PC-9 (cell line): ENCODE data around the gene WDFY3. TPM values are rescaled to one million over a fixed set of nuclear protein-coding genes. Genes with fewer than 3 reads are reported as not detected.
A peak's percentile ranks its signal among the peaks of the same experiment; 100 is the strongest.

ENCODE experiments used
- BruUV-seq: library from RNA; stranded (reverse); fragments of 400-500 nt; replicated peaks from 2 replicates; lab custom pipeline; 2021; lab: Mats Ljungman, UMichigan
- CTCF ChIA-PET: fragments of 300-600 bp; sonication (Branson Sonifier 250); formaldehyde crosslinking; loops from one replicate; lab custom pipeline; 2022; ENCODE audit warnings: antibody characterized with exemption; lab: Charles Lee
- POLR2A ChIA-PET: fragments of 300-600 bp; sonication (Branson Sonifier 250); formaldehyde crosslinking; loops from one replicate; lab custom pipeline; 2022; ENCODE audit warnings: antibody characterized with exemption; ENCODE audit not compliant: unreplicated experiment; lab: Charles Lee
- DNase-seq, 2 experiments: peaks; one replicate each; pipeline versions ENCODE4 v3.0.0 to v3.0.0-alpha.2; 2015 to 2022; ENCODE audit warnings: mixed read lengths in 1 of 2
- H2AFZ ChIP-seq: fragments of 200-600 bp; sonication (generic); 2 replicates; pipeline ENCODE4 v1.8.1; 2017; ENCODE audit warnings: antibody characterized with exemption
- H3F3A ChIP-seq: fragments of 200-600 bp; sonication (generic); 2 replicates; pipeline ENCODE4 v1.8.1; 2017; ENCODE audit warnings: antibody characterized with exemption, mild to moderate bottlenecking, low read depth; ENCODE audit not compliant: insufficient read depth
- H3K27ac ChIP-seq: fragments of 200-600 bp; sonication (generic); 2 replicates; pipeline ENCODE4 v1.6.1; 2016; ENCODE audit warnings: mixed run types
- H3K27me3 ChIP-seq: fragments of 200-600 bp; sonication (generic); 2 replicates; pipeline ENCODE4 v1.6.1; 2016; ENCODE audit warnings: low read depth, mixed run types; ENCODE audit not compliant: insufficient read depth
- H3K36me3 ChIP-seq: fragments of 200-600 bp; sonication (generic); 2 replicates; pipeline ENCODE4 v1.6.1; 2016; ENCODE audit warnings: low read depth, mixed run types
- H3K4me1 ChIP-seq: fragments of 200-600 bp; sonication (generic); replicated peaks from 2 replicates; pipeline ENCODE4 v1.6.1; 2016; ENCODE audit warnings: mixed run types; ENCODE audit not compliant: insufficient read depth
- H3K4me2 ChIP-seq: fragments of 200-600 bp; sonication (generic); 2 replicates; pipeline ENCODE4 v1.6.1; 2017; ENCODE audit warnings: mixed run types
- H3K4me3 ChIP-seq: fragments of 200-600 bp; sonication (generic); 2 replicates; pipeline ENCODE4 v1.6.1; 2016; ENCODE audit warnings: mixed run types
- H3K79me2 ChIP-seq: fragments of 200-600 bp; sonication (generic); 2 replicates; pipeline ENCODE4 v1.6.1; 2017; ENCODE audit warnings: low read depth, mixed run types
- H3K9me2 ChIP-seq: fragments of 200-600 bp; sonication (generic); 2 replicates; pipeline ENCODE4 v1.8.1; 2017; ENCODE audit warnings: mild to moderate bottlenecking; ENCODE audit not compliant: insufficient read depth
- H3K9me3 ChIP-seq: fragments of 200-600 bp; sonication (generic); 2 replicates; pipeline ENCODE4 v1.8.1; 2016; ENCODE audit warnings: low read depth; ENCODE audit not compliant: insufficient read depth
- H4K20me1 ChIP-seq: fragments of 200-600 bp; sonication (generic); 2 replicates; pipeline ENCODE4 v1.8.1; 2017; ENCODE audit not compliant: insufficient read depth
- EZH2 ChIP-seq: fragments of 200-600 bp; sonication (generic); IDR thresholded peaks from 2 replicates; pipeline ENCODE4 v1.8.0; 2017; ENCODE audit warnings: antibody characterized with exemption, low read depth
- intact Hi-C: fragments of 100-400 bp; cut with micrococcal nuclease; formaldehyde crosslinking; loops from one replicate; pipeline ENCODE4 v1.10.0; 2022; ENCODE audit not compliant: unreplicated experiment
- total RNA-seq: library from RNA; stranded (reverse); gene quantifications from 2 replicates; pipeline ENCODE4 v1.2.3, GENCODE V29; 2021
- TF ChIP-seq, protein P1 (sequence below): fragments of 200-600 bp; sonication (generic); conservative IDR thresholded peaks from 2 replicates; pipeline ENCODE4 v1.6.1; 2017; ENCODE audit warnings: mixed run types, antibody characterized with exemption, mild to moderate bottlenecking, moderate library complexity

Gene WDFY3
- total RNA-seq, 1 experiment from 2014 or later, result 35.4 TPM

DNA sequence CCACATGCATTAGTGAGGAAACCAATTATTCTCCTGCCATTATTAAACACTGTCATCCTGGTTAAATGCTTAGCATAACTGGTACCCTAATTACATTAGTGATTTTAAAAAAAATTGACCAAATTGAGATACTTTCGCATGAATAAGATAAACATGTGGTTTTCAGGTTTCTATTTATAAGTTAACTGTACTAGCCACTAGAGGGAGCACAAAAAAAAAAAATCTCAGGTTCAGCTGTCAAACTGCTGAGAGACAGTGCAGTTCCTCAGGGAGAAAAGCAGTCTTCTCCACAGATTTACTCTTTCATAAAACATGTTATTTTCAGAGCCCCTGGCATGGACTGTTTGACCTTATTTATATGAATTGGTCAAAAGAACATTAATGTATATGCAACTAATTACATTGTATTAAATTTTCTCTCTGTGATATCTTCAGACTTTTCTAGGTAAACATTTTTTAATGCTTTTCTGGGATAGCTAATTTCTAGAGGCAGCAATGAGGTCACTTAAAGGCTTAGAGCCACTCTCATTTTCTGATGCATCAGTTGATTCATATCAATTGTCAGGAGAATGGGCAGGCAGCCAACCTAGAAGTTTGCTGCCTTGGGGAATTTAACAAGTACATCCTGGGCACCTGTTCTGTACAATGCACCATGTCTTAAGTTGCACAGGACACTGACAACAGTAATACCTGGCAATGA is 216.1 kb downstream of the WDFY3 start:
- no peak for DNase-seq
- Histone ChIP-seq H3K9me2 (no peaks in the 10 kb centered on the region), H3K27me3 (no peaks in the 10 kb centered on the region), H3K4me3 (no peak overlapping the region), H4K20me1 (no peaks in the 10 kb centered on the region), H3F3A (no peaks in the 10 kb centered on the region; the same call in 1 of the 2 replicates), H3K27ac (no peak overlapping the region), H3K4me2 (no peak overlapping the region), H3K4me1 (no peaks in the 10 kb centered on the region), H3K36me3 (no peaks in the 10 kb centered on the region), H3K79me2 (no peaks in the 10 kb centered on the region), H2AFZ (no peak overlapping the region), H3K9me3 (no peaks in the 10 kb centered on the region)
- TF ChIP-seq, protein P1, sequence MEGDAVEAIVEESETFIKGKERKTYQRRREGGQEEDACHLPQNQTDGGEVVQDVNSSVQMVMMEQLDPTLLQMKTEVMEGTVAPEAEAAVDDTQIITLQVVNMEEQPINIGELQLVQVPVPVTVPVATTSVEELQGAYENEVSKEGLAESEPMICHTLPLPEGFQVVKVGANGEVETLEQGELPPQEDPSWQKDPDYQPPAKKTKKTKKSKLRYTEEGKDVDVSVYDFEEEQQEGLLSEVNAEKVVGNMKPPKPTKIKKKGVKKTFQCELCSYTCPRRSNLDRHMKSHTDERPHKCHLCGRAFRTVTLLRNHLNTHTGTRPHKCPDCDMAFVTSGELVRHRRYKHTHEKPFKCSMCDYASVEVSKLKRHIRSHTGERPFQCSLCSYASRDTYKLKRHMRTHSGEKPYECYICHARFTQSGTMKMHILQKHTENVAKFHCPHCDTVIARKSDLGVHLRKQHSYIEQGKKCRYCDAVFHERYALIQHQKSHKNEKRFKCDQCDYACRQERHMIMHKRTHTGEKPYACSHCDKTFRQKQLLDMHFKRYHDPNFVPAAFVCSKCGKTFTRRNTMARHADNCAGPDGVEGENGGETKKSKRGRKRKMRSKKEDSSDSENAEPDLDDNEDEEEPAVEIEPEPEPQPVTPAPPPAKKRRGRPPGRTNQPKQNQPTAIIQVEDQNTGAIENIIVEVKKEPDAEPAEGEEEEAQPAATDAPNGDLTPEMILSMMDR, result peak; percentile 74
- no peak for TF ChIP-seq EZH2
- no TSS peak for BruUV-seq
- intact Hi-C loops, result loop anchor here (1.0 kb wide), 1 partner anchor 221 kb away; no protein-coding TSS in a partner anchor
- CTCF ChIA-PET, result interaction anchor here (0.6 to 1.0 kb wide), 2 partner anchors 217 to 579 kb away, joined by 3 to 10 read pairs; no protein-coding TSS in a partner anchor
- POLR2A ChIA-PET, result no interaction called here

DNA sequence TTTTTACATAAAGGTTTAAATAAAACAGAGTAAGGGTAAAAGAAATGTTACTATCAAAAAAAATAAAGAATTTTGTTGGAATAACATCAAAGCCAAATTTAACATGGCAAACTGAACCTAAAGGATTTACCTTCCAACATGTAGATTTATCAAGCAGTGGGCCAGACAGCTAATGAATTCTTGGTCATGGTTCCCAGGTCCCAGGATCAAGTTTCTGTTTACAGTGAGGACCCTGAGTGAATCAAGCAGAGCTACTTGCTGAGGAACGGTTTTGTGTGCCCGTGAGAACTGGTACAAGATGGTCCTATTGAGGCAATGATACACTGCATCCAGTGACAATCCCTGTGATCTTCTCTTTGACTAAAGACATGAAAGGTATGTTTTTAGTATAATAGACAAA is 226.4 kb downstream of the WDFY3 start:
- no peak overlapping the region for H3K4me3 ChIP-seq
- intact Hi-C loops, result no loop called here
- DNase-seq, result no peak
- no peaks in the 10 kb centered on the region for H3K27me3 ChIP-seq
- TF ChIP-seq, protein P1, result no peak
- TF ChIP-seq EZH2, result no peak
- no peaks in the 10 kb centered on the region for H3K79me2 ChIP-seq
- no peaks in the 10 kb centered on the region for H3K36me3 ChIP-seq
- no peaks in the 10 kb centered on the region for H3K4me1 ChIP-seq
- no peak overlapping the region for H2AFZ ChIP-seq
- no peaks in the 10 kb centered on the region for H4K20me1 ChIP-seq
- no peaks in the 10 kb centered on the region for H3K9me3 ChIP-seq
- H3K27ac ChIP-seq, result no peak overlapping the region
- H3K9me2 ChIP-seq, result no peaks in the 10 kb centered on the region
- no TSS peak for BruUV-seq
- CTCF ChIA-PET, result no interaction called here
- H3K4me2 ChIP-seq, result no peak overlapping the region
- POLR2A ChIA-PET, result no interaction called here
- H3F3A ChIP-seq, result no peaks in the 10 kb centered on the region

DNA sequence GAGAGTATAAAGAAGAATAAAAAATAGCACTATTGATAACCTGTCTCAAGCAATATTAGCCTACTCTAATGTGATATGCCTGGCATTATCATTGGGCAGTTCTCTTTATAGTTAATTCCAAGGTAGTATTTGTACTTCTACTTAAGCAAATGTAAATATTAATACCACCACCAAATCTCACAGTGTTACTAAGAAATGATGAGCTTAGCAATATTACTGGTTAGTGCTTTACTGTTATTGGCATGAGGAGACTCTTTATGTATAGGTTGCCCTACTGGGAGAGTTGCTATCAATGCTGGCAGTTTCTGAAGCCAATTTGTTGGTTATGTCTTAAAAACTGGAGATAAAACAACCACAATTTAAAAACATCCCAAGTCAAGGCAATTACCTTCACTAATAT is 227.9 kb downstream of the WDFY3 start:
- Histone ChIP-seq H3K9me3 (no peaks in the 10 kb centered on the region), H3K27me3 (no peaks in the 10 kb centered on the region), H3K4me2 (no peak overlapping the region), H4K20me1 (no peaks in the 10 kb centered on the region), H3K36me3 (no peaks in the 10 kb centered on the region), H3K4me3 (no peak overlapping the region), H3K4me1 (no peaks in the 10 kb centered on the region), H3K79me2 (no peaks in the 10 kb centered on the region), H3F3A (no peaks in the 10 kb centered on the region), H2AFZ (no peak overlapping the region), H3K27ac (no peak overlapping the region), H3K9me2 (no peaks in the 10 kb centered on the region)
- POLR2A ChIA-PET, result interaction anchor here (0.7 kb wide), 1 partner anchor 138 kb away, joined by 3 read pairs; no protein-coding TSS in a partner anchor
- DNase-seq, result no peak
- TF ChIP-seq, protein P1, result no peak
- TF ChIP-seq EZH2, result no peak
- CTCF ChIA-PET, result no interaction called here
- BruUV-seq, result no TSS peak
- intact Hi-C loops, result no loop called here
